ENCODE measurements around the gene RRAS2.
"Not testable (repeated sequence)": the region's sequence is repeated elsewhere in the genome, so short reads cannot be mapped to it uniquely, and the experiment has no call there.

Gene RRAS2

DNA sequence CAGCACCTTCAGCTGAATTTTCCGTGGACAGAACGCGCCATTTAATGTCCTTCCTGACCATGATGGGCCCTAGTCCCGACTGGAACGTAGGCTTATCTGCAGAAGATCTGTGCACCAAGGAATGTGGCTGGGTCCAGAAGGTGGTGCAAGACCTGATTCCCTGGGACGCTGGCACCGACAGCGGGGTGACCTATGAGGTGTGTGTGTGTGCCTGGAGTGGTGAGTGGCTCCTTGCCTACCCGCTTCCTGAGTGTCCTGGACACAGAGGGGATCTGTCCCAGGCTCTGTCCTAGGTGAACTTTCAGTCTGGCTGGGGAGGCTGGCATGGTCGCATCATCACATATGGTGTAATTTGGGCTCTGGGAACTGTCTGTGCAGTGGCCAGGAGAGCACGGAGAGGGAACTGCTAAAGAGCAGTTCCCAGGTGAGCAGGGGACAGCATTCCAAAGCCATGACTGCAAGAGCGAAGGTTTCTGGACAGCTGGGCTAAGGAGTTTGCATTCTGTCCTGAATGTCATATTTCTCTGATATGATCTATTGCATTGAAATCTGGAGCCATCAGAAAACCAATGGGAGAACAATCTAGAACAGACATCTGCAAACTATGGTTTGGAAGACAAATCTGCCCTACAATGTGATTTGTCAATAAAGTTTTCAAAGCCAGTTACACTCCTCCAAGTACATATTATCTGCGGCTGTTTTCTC is 104.3 kb downstream of the RRAS2 start:
- DNase-seq: no peak

DNA sequence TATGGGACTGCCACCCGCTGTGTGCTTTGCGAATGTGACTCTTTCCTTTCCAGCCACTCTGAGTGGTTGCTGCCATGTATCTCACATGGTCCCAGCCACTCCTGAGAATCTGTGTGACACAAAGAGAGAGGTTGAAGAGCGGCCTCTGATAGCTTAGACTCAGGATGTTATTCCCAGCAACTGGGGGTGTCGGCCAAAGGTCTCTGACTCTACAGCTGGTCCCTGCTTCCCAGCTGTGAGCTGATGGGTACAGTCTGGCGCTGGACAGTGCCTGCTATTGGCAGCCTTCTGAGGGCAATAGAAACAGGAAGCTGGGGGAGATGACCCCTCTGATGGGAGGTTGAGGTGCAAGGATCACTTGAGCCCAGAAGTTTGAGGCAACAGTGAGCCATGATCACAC is 105.1 kb downstream of the RRAS2 start:
- DNase-seq: no peak

DNA sequence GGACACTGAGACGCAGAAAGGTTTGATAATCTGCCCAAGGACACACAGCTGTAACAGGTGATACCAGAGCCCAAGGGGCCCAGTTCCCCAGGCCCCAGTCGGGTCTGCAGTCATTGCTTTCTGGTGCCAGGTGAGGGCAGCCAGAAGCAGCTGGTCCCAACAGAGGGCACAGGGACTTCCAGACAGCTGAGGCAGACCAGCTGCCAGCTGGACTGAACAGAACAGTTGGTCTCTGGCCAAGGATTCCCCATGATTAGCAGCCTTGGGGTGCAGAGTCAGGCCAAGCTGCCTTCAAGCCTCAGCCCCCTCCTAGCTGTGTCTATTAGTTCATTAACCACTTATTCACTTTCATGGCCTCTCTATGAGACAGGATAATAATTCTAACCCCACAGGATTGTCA is 105.6 kb downstream of the RRAS2 start:
- no peak for DNase-seq

DNA sequence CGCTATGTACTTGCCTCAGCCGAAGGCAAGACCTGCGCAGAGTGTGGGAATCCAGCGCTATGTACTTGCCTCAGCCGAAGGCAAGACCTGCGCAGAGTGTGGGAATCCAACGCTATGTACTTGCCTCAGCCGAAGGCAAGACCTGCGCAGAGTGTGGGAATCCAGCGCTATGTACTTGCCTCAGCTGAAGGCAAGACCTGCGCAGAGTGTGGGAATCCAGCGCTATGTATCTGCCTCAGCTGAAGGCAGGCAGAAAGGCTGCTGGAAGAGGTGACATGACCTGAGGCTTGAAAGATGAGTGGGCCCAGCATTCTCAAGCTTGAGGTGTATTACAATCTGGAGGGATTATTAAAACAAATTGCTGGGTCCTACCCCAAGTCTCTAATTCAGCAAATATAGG is 106.5 kb downstream of the RRAS2 start:
- not testable (repeated sequence) for DNase-seq

DNA sequence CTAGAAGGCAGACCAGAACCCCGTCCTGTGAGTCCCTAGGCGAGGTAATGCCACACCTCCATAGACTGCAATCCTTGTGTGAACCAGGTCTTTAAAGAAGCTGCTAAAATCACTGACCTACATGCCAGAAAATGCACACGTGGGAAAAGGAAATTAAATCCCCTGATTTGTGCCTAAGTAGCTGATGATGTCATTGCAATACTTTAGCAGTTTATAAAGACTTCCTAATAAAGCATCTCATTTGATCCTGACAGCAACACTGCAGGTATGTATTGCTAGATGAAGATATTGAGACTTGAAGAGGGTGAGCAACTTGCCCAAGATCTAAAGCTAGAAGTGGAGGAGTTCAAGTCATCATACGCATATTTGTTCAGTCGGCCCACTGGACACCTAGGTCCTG is 107.2 kb downstream of the RRAS2 start:
- no peak for DNase-seq

DNA sequence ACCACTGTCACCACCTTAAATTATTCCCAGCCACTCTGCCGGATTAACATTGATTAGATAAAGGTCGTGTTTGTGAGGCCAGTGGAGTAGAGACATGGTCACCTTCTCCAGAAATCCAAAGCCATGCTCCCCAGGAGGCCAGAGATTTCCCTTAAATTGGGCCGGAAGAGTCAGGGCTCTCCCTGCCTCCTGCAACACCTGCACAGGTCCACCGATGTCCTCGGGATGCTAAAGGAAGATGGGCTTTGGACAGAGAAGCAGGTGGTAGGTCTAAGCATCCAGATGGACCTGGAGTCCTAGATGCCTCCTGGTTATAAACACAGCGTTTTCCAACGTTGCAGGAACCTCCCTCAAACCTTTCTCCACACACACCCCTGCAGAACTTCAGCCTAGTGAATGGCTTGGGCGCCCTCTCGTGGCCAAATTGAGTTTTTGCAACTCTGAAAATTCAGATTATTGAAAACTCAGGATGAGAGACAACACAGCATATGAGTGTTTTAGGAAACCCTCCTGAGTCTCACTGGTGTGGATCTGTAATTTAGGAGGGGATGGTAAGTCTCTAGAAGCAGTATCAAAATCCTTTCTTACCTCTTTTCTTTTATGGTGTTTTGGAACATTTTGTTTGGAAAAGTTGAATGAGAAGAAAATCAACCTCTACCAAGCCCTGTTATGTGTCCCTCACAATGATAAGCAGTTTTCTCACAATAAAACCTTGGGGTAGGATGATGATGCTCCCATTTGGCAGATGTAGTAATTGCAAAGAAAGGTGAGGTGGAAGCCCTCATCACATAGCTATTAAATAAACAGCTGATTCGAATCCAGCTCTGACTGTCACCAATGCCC is 109.6 kb downstream of the RRAS2 start:
- peak; percentile 80 for DNase-seq

DNA sequence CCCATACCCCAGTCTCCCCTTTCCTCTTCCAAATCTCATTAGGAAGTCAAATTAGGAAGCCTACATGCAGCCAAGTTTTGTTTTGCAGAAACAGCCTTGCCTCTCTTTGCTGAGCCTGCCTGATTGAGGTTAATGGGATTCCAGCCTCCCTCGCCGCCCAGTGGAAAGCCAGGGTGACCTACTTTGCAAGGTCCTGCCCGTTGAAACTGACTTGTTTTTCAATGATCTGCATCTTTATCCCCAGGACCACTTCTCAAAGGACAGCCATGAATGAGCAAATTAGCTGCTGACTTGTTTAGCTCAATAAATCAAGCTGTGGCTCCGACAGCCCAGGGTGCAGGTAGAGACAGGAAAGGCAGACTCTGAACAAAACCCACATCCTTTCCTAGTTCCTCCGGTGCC is 110.4 kb downstream of the RRAS2 start:
- DNase-seq: peak; percentile 54

DNA sequence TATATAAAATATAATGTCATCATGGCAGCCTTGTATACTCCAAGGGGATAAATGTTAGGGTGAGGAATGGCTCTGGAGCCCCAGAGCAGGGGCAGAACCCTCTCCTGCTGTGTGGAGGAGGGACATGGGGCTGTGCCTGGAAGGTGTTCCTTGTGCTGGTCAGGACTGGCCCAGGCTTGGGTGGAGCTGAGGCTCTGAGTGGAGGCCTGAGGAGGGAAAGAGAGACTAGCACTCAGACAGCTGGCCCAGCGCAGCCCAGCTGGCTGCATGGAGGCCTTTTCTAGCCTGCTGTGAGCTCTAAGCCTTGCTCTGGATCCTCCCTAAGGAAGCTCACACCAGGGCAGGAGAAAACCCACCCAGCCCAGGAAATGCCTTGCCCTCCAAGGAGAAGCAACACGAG is 113.5 kb downstream of the RRAS2 start:
- no peak for DNase-seq

DNA sequence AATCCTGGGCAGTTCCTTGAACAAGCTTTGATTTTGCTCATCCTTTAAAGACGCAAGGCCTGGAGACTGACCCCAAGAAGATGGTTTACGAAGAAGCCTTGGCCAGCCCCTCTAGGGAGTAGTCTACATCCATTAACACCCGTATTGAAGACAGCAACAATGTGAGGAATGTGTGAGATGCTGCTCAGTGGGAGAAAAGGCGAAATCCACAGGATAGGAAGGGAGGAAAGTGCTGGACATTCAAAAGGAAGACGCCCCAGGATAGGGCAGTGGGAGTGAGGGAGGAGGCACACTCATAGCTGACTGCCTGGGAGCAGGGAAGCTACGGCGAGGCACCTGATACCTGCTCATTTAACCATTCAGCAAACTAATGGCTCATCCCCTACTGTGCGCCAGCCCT is 114.1 kb downstream of the RRAS2 start:
- no peak for DNase-seq

DNA sequence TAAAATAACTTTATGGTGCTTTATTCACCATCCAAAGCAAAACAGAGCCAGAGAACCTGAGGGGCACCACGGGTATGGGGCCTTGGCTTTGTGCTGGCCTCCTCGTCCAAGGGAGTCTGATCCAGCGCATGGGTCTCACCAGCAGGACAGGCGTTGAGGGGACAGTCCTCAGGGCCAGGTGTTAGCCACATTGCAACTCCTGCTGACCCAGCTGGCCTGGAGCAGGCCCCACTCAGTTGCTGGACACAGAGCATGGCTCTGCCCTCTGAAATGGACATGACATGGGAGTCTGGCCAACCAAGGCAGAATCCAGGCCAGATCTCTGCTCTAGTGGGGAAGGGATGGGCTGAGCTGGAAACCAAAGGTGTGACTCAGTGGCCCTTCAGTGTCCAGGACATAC is 116.2 kb downstream of the RRAS2 start:
- no peak for DNase-seq

DNA sequence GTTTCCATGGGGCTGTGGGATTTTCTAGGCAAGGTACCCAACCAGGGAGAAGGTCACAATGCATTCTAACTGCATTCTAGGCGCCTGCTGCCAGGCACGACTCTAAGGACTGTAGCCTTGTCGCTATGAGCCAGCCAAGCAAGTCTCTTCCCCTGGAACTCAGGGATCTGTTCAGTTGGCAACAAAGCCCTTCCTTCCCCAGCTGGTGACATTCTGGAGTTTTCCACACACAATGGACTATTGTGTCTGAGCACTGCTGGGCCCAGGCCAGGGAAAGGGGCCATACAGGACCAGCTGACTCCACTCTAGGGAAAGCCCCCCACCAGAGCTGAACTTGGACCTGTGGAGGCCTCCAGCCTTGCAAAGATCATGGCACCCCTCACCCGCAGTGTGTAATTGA is 116.8 kb downstream of the RRAS2 start:
- DNase-seq: no peak

DNA sequence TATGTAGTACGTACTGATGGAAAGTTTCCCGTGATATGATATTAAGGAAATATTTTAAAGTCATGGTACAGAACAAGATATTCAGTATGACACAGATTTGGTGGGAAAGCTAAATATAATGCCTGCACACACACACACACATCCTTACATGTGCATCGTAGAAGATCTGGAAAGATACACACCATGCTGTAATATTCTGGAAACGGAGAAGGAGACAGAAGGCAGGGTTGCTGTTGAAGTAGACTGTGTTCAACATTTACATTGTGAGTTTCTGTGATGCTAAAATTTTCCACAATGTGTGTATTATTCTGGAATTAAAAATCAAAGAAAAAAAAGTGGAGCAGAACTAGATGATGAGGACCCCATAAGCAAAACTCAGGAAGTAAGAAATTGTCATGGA is 118.0 kb downstream of the RRAS2 start:
- DNase-seq: no peak

DNA sequence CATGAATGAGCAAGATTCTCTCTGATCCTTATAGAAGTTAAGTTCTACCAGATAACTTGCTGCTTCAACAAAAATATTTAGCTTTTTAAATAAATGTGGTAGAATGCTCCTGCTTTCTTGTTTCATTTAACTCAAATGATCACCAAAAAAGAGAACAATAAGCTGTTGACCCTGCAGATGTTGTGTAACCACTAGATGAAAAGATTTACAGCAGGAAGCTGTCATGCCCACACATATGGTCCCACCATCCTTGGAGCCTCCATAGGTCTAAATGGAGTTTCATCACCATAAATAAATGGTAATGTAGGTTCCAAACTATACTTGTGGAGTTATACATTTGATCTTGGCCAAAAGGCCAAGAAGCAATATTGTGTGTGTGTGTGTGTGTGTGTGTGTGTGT is 118.8 kb downstream of the RRAS2 start:
- DNase-seq: no peak

DNA sequence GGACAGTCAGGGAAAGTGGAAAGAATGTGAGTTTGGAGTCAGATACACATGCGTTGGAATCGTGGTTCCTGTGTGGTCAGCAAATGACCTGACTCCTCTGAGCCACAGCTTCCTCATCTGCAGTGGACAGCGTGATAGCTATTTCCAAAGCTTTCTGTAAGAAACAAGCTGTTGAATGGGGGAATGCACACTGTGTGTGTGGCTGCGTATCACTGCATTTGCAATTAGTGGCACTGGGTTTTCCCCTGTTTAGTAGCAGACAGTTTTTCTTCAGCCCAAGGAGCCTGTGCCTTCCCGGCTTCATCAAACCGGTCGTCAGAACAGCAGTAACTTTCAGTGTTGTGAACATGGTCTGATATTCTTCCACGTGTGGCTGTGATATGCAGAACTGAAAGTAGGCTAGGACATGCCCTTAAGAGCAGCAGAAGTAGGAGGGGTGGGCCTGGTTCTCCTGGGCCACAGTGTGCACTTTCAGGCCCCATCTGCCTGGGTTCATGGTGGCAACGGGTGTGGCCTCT is 121.5 kb downstream of the RRAS2 start:
- no peak for DNase-seq

DNA sequence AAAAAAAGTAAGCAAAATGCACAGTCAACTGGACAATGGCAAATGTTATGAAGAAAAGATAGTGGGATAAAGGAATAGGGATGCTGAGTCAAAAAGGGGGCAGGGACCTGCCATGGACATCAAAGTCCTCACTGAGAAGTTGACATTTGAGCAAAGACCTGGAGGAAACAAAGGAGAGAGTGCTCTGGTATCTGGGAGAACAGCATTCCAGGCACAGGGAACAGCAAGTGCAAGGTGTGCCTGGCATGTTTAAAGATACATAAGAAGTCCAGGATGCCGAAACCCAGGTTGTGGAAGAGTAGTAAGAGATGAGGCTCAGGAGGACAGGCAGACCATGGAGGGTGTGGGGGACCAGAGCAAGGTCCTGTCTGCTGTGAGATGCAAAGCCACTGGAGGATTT is 123.3 kb downstream of the RRAS2 start:
- DNase-seq: no peak

DNA sequence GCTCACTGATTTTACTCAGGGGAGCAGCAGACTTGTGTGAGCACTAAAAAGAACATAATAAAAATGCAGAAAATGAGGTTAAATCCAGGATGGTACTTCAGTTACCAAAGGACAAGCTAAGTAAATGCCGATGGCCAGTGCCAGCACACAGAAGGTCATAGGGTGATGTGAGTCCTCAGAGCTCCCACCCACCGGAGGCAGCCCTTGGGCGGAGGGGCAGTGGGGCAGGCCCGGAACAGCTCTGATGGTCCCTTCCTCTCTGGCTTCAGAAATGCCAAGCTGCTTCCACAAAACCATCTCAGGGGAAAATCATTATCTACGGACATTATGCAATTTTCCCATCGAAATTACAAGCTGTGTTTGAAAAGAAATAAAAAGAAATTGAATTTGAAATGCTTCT is 124.5 kb downstream of the RRAS2 start:
- DNase-seq: no peak

DNA sequence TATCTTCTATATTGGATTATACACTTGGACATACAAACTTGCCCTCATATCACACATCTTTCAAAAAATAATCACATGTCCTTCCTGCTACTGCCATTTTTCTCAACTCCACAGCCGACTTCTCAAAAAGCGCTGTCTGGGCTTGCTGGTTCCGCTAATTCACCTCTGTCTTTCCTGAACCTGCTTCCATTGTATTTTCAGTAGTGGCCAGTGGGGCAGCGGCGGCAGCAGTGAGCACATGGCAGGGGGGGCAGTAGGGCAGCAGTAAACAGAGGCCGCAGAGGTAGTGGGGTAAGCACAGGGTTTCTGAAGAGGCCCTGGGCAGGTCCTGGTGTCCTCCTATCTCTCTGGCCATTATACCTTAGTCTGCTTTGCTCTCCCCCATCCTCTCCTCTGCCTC is 126.3 kb downstream of the RRAS2 start:
- no peak for DNase-seq

DNA sequence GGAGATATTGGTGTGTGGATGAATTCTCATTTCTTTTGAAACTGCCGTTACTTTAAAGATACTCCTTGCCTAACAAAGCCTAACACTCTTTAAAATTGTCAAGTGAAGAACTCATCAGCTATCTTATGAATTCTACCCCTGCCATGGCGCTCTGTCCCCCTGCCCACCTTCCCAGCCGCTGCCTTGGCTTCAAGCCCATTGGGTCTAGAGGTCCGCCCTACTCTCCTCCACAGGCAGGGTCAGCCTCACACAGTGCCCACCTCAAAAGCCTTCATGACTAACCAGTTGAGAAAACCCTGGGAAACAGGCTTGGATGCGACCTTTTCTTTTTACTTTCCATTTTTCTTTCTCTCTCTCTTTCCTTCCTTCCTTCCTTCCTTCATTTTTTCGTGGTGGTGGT is 128.6 kb downstream of the RRAS2 start:
- DNase-seq: no peak

DNA sequence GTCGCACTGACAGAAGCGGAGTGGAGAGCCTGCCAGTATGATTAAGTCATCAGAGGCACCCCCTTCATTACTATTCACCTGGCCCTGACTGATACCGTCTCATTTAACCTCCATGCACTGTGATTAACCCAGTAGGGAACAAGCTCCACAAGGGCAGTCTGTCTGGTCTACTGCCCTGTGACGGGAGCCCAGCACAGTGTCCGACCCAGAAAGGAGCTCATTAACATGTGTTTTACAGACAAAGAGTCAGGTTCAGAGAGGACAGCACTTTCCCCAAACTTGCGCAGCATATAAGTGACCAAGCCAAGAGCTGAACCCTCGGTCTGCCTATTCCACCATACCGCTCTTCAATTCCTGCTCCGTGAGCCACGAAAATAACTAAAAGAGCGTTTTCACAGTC is 129.5 kb downstream of the RRAS2 start:
- no peak for DNase-seq

DNA sequence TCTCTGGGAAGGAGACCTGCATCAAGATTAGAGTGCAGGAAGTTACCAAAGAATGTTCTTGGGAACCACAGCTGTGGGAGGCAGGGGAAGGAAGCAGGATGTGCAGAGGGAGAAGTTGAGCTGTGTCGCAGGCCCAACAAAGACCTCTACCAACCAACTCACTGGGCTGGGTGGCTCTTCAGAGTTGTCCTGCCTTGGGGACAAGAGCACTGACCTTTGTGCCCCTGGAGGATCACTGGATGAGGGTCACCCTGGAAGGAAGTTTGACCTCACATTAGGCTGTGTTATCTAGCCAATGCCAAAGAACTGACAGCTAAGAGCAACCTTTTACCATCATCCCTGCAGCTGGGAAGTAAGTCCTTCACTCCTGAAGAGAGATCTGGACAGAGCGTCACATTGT is 130.6 kb downstream of the RRAS2 start:
- no peak for DNase-seq
